ENCODE measurements around the gene PTBP1. TPM values are rescaled to one million over a fixed set of nuclear protein-coding genes. Genes with fewer than 3 reads are reported as not detected.

PTBP1 gene
- total RNA-seq, 2 experiments from 2014 or later, result 246 to 252 TPM

GRCh38 chr19:827710-828321 lies 30.6 kb downstream of the PTBP1 start, which contains the start of gene AZU1:
Gene AZU1 (plus strand): TSS chr19:827837. CDS start chr19:827847, 10 bp downstream.
- CTCF ChIA-PET, result no interaction called here
- TF ChIP-seq CTCF (IDR thresholded peaks at IDR 0.05), result no peak
- H3K27me3 ChIP-seq (ENCODE audit: control insufficient read depth in 1 of 2, insufficient read depth in 2 of 2, low read length in 2 of 2), result peaks cover 8 to 16% of the 10 kb centered on the region in 2 experiments
- no peaks in the 10 kb centered on the region for H3K9me3 Mint-ChIP-seq
- H3K36me3 ChIP-seq (ENCODE audit: insufficient read depth, low read length), result no peaks in the 10 kb centered on the region
- no peaks in the 10 kb centered on the region for H3K36me3 Mint-ChIP-seq (ENCODE audit: low read depth)
- no peak within 1 kb of the TSS for H3K4me3 ChIP-seq (ENCODE audit: low read length)
- peaks cover 15% of the 10 kb centered on the region for H3K27me3 Mint-ChIP-seq
- POLR2A ChIA-PET, result no interaction called here
- H3K9me3 ChIP-seq (ENCODE audit: control insufficient read depth in 1 of 2, insufficient read depth in 1 of 2, low read length in 2 of 2), result peaks cover 0 to 4% of the 10 kb centered on the region in 2 experiments
- no peak within 1 kb of the TSS for H3K27ac Mint-ChIP-seq
- no peaks in the 10 kb centered on the region for H3K4me1 Mint-ChIP-seq (ENCODE audit: low read depth)
- H3K27ac ChIP-seq (ENCODE audit: low read depth in 1 of 2, low read length in 2 of 2), result no peak within 1 kb of the TSS
- DNase-seq (peak in 1 of 14 experiments; percentile 40), ATAC-seq (ENCODE audit: poor library complexity) (no peak)
- intact Hi-C loops (cut with DNase I, micrococcal nuclease), result no loop called here
- H3K4me1 ChIP-seq (ENCODE audit: insufficient read depth, low read length), result peaks cover 3% of the 10 kb centered on the region
- no peak within 1 kb of the TSS for H3K4me3 Mint-ChIP-seq

- Mint-ChIP-seq H3K9me3 (no peaks in the 10 kb centered on the region), H3K36me3 (ENCODE audit: low read depth) (no peaks in the 10 kb centered on the region), H3K27me3 (peaks cover 3% of the 10 kb centered on the region), H3K27ac (no peak overlapping the region), H3K4me3 (no peak overlapping the region), H3K4me1 (ENCODE audit: low read depth) (no peaks in the 10 kb centered on the region)
- ATAC-seq (ENCODE audit: poor library complexity) (no peak), DNase-seq (no peak)
- Histone ChIP-seq H3K36me3 (ENCODE audit: insufficient read depth, low read length) (no peaks in the 10 kb centered on the region), H3K27ac (ENCODE audit: low read depth in 1 of 2, low read length in 2 of 2) (no peak overlapping the region), H3K9me3 (ENCODE audit: control insufficient read depth in 1 of 2, insufficient read depth in 1 of 2, low read length in 2 of 2) (no peaks in the 10 kb centered on the region), H3K27me3 (ENCODE audit: control insufficient read depth in 1 of 2, insufficient read depth in 2 of 2, low read length in 2 of 2) (peaks cover 0 to 7% of the 10 kb centered on the region in 2 experiments), H3K4me3 (ENCODE audit: low read length) (no peak overlapping the region), H3K4me1 (ENCODE audit: insufficient read depth, low read length) (no peaks in the 10 kb centered on the region)
- intact Hi-C loops (cut with DNase I, micrococcal nuclease), result no loop called here
- POLR2A ChIA-PET, result no interaction called here
- no peak for TF ChIP-seq CTCF (IDR thresholded peaks at IDR 0.05)
- CTCF ChIA-PET, result no interaction called here
Observed at GRCh38 chr19:829129-829758, 32.0 kb downstream of the PTBP1 start.

- DNase-seq (no peak), ATAC-seq (ENCODE audit: poor library complexity) (no peak)
- no peak overlapping the region for H3K4me3 Mint-ChIP-seq
- H3K27me3 Mint-ChIP-seq, result peaks cover 7% of the 10 kb centered on the region
- peaks cover 4 to 13% of the 10 kb centered on the region in 2 experiments for H3K27me3 ChIP-seq (ENCODE audit: control insufficient read depth in 1 of 2, insufficient read depth in 2 of 2, low read length in 2 of 2)
- no peaks in the 10 kb centered on the region for H3K36me3 Mint-ChIP-seq (ENCODE audit: low read depth)
- H3K9me3 Mint-ChIP-seq, result no peaks in the 10 kb centered on the region
- H3K36me3 ChIP-seq (ENCODE audit: insufficient read depth, low read length), result no peaks in the 10 kb centered on the region
- H3K4me1 ChIP-seq (ENCODE audit: insufficient read depth, low read length), result no peaks in the 10 kb centered on the region
- ChIA-PET CTCF (no interaction called here), POLR2A (no interaction called here)
- TF ChIP-seq CTCF (IDR thresholded peaks at IDR 0.05), result no peak
- H3K27ac ChIP-seq (ENCODE audit: low read depth in 1 of 2, low read length in 2 of 2), result no peak overlapping the region
- peaks cover 0 to 3% of the 10 kb centered on the region in 2 experiments for H3K9me3 ChIP-seq (ENCODE audit: control insufficient read depth in 1 of 2, insufficient read depth in 1 of 2, low read length in 2 of 2)
- H3K4me3 ChIP-seq (ENCODE audit: low read length), result no peak overlapping the region
- H3K4me1 Mint-ChIP-seq (ENCODE audit: low read depth), result no peaks in the 10 kb centered on the region
- intact Hi-C loops (cut with DNase I, micrococcal nuclease), result no loop called here
- H3K27ac Mint-ChIP-seq, result no peak overlapping the region
Observed at GRCh38 chr19:831407-832369, 34.4 kb downstream of the PTBP1 start.

Data from CD4-positive, alpha-beta T cell (primary cell).